Measurements from ENCODE around the gene SLC1A7. TPM values are rescaled to one million over a fixed set of nuclear protein-coding genes. Genes with fewer than 3 reads are reported as not detected.

Gene SLC1A7
- total and polyA plus RNA-seq, 7 donors, result 0.04 to 6.2 (median 0.36) TPM

DNA sequence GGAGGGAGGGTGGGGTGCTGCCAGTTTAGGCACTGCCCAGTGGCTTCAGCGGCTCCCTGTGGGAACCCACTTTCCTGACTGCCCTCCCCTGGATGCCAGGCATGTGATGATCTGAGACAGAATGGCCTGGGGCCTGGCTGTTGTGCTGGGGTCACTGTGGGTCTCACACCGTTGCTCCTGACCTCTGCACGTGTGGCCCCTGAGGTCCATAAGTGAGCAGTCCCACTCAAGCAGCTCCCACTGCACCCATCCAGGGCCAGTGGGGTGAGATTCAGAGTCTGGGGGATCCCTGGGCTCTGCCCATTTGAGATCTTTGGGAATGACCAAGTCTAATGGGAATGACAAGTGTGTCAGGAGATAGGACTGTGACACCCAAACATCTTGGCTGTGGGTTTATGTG lies 62.4 kb downstream of the SLC1A7 start:
- no peaks in the 10 kb centered on the region for H3K9me3 ChIP-seq
- H3K36me3 ChIP-seq (ENCODE audit: insufficient read depth in 1 of 2, low read depth in 1 of 2), result no peaks in the 10 kb centered on the region
- no peaks in the 10 kb centered on the region for H3K4me1 ChIP-seq
- intact Hi-C loops (cut with DNase I), result no loop called here
- no peaks in the 10 kb centered on the region for H3K27me3 ChIP-seq (ENCODE audit: insufficient read depth in 3 of 3, low read length in 2 of 3)
- ATAC-seq (no peak), DNase-seq (peak; percentile 4 to 7)
- WGBS, 3 donors, result 51 to 84% (median 56%) methylated on average over 3 of the region's 3 CpGs
- TF ChIP-seq, protein P1, sequence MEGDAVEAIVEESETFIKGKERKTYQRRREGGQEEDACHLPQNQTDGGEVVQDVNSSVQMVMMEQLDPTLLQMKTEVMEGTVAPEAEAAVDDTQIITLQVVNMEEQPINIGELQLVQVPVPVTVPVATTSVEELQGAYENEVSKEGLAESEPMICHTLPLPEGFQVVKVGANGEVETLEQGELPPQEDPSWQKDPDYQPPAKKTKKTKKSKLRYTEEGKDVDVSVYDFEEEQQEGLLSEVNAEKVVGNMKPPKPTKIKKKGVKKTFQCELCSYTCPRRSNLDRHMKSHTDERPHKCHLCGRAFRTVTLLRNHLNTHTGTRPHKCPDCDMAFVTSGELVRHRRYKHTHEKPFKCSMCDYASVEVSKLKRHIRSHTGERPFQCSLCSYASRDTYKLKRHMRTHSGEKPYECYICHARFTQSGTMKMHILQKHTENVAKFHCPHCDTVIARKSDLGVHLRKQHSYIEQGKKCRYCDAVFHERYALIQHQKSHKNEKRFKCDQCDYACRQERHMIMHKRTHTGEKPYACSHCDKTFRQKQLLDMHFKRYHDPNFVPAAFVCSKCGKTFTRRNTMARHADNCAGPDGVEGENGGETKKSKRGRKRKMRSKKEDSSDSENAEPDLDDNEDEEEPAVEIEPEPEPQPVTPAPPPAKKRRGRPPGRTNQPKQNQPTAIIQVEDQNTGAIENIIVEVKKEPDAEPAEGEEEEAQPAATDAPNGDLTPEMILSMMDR (IDR thresholded peaks at IDR 0.05), result no peak
- no peak overlapping the region for H3K4me3 ChIP-seq
- H3K27ac ChIP-seq, result no peak overlapping the region

DNA sequence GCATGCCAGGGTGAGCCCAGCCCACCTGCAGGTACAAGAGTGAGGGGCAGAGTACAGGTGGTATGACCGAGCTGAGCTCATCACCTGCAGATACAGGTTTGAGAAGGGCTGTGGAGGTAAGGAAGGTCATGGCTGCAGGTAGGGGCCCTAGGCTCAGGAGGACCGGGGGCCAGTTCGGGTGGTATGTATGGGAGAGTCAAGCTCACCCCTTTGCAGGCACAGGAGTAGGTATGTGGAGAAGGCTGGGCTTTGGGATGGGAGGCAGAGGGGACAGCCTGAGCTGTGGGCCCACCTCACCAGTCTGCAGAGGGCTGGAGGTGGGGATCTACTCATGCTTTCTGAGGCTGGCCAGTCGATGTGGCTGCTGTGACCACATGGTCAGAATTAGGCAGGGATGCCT lies 63.2 kb downstream of the SLC1A7 start:
- Histone ChIP-seq H3K4me1 (no peaks in the 10 kb centered on the region), H3K27ac (no peak overlapping the region), H3K9me3 (no peaks in the 10 kb centered on the region), H3K4me3 (no peak overlapping the region), H3K27me3 (ENCODE audit: insufficient read depth in 3 of 3, low read length in 2 of 3) (no peaks in the 10 kb centered on the region), H3K36me3 (ENCODE audit: insufficient read depth in 1 of 2, low read depth in 1 of 2) (no peaks in the 10 kb centered on the region)
- TF ChIP-seq, protein P1 (IDR thresholded peaks at IDR 0.05), result no peak
- intact Hi-C loops (cut with DNase I), result no loop called here
- 78 to 85% (median 83%) methylated on average over 4 of the region's 4 CpGs for WGBS, 3 donors
- peak; percentile 9 to 15 for DNase-seq
- ATAC-seq, result no peak

DNA sequence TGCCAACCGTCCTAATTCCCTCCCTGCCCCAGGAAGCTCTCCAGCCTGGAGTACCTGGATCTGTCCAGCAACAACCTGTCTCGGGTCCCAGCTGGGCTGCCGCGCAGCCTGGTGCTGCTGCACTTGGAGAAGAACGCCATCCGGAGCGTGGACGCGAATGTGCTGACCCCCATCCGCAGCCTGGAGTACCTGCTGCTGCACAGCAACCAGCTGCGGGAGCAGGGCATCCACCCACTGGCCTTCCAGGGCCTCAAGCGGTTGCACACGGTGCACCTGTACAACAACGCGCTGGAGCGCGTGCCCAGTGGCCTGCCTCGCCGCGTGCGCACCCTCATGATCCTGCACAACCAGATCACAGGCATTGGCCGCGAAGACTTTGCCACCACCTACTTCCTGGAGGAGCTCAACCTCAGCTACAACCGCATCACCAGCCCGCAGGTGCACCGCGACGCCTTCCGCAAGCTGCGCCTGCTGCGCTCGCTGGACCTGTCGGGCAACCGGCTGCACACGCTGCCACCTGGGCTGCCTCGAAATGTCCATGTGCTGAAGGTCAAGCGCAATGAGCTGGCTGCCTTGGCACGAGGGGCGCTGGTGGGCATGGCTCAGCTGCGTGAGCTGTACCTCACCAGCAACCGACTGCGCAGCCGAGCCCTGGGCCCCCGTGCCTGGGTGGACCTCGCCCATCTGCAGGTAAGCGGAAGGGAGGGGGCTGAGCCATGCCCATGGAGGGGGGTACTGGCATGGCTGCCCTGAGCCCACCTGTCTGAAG lies 63.9 kb downstream of the SLC1A7 start:
- intact Hi-C loops (cut with DNase I), result no loop called here
- Histone ChIP-seq H3K36me3 (ENCODE audit: insufficient read depth in 1 of 2, low read depth in 1 of 2) (no peaks in the 10 kb centered on the region), H3K27me3 (ENCODE audit: insufficient read depth in 3 of 3, low read length in 2 of 3) (no peaks in the 10 kb centered on the region), H3K27ac (no peak overlapping the region), H3K9me3 (no peaks in the 10 kb centered on the region), H3K4me3 (no peak overlapping the region), H3K4me1 (no peaks in the 10 kb centered on the region)
- DNase-seq, result peak; percentile 4 to 43
- WGBS, 3 donors, result 92 to 93% (median 93%) methylated on average over 46 of the region's 46 CpGs
- ATAC-seq, result no peak
- TF ChIP-seq, protein P1 (IDR thresholded peaks at IDR 0.05), result no peak

DNA sequence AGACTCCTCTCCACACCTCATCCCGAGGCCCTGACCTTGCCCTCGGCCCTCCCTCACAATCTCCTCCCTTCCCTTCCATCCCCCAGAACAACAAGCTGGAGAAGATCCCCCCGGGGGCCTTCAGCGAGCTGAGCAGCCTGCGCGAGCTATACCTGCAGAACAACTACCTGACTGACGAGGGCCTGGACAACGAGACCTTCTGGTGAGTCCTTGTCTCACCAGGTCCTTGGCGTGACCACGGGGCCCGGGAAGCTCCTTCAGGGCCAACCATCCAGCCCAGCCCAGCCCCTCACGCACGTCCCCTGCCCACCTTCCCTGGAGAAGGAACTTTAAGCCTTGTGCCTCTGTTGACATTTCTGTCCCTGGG lies 64.9 kb downstream of the SLC1A7 start:
- Histone ChIP-seq H3K4me1 (no peaks in the 10 kb centered on the region), H3K4me3 (no peak overlapping the region), H3K36me3 (ENCODE audit: insufficient read depth in 1 of 2, low read depth in 1 of 2) (no peaks in the 10 kb centered on the region), H3K9me3 (no peaks in the 10 kb centered on the region), H3K27ac (no peak overlapping the region), H3K27me3 (ENCODE audit: insufficient read depth in 3 of 3, low read length in 2 of 3) (no peaks in the 10 kb centered on the region)
- 92 to 94% (median 93%) methylated on average over 13 of the region's 13 CpGs for WGBS, 3 donors
- intact Hi-C loops (cut with DNase I), result no loop called here
- peak; percentile 9 to 27 for DNase-seq
- no peak for ATAC-seq
- TF ChIP-seq, protein P1 (IDR thresholded peaks at IDR 0.05), result no peak

All from psoas muscle (tissue), 8 donors.